ENCODE measurements around the gene FNDC3B. TPM values are rescaled to one million over a fixed set of nuclear protein-coding genes. Genes with fewer than 3 reads are reported as not detected.

Gene FNDC3B
- total RNA-seq, 4 donors from 2014 or later = 23.9 to 61.9 (median 37.0) TPM

DNA sequence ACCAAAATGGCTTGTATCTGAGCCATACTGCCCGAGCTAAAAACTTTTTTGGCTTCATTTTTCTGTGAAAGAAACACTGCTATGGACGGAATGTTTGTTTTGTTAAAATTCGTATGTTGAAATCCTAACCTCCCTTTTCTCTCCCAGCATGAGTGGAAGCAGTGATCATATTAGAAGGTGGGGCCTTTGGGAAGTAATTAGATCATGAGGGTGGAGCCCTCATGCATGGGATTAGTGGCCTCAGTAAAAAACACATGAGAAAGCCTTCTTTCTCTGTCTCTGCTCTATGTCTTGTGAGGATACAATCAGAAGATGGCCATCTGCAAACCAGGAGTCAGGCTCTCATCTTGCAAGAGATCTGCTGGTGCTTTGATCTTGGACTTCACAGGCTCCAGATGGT lies 7.4 kb upstream of the FNDC3B start:
- H3K4me1 ChIP-seq = no peaks in the 10 kb centered on the region
- H3K9me3 ChIP-seq = no peaks in the 10 kb centered on the region
- no peak overlapping the region for H3K27ac ChIP-seq
- H3K27me3 ChIP-seq = no peaks in the 10 kb centered on the region
- DNase-seq (ENCODE audit: low spot score in 2 of 2) = no peak
- H3K36me3 ChIP-seq = no peaks in the 10 kb centered on the region
- H3K4me3 ChIP-seq = no peak overlapping the region
- TF ChIP-seq POLR2AphosphoS5 (IDR thresholded peaks at IDR 0.05) = no peak
- TF ChIP-seq, protein P1, sequence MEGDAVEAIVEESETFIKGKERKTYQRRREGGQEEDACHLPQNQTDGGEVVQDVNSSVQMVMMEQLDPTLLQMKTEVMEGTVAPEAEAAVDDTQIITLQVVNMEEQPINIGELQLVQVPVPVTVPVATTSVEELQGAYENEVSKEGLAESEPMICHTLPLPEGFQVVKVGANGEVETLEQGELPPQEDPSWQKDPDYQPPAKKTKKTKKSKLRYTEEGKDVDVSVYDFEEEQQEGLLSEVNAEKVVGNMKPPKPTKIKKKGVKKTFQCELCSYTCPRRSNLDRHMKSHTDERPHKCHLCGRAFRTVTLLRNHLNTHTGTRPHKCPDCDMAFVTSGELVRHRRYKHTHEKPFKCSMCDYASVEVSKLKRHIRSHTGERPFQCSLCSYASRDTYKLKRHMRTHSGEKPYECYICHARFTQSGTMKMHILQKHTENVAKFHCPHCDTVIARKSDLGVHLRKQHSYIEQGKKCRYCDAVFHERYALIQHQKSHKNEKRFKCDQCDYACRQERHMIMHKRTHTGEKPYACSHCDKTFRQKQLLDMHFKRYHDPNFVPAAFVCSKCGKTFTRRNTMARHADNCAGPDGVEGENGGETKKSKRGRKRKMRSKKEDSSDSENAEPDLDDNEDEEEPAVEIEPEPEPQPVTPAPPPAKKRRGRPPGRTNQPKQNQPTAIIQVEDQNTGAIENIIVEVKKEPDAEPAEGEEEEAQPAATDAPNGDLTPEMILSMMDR (IDR thresholded peaks at IDR 0.05) = no peak
- no peak for TF ChIP-seq EP300 (IDR thresholded peaks at IDR 0.05)
- no peak for TF ChIP-seq POLR2A (IDR thresholded peaks at IDR 0.05)
- 89% methylated on average over 3 of the region's 3 CpGs for WGBS

DNA sequence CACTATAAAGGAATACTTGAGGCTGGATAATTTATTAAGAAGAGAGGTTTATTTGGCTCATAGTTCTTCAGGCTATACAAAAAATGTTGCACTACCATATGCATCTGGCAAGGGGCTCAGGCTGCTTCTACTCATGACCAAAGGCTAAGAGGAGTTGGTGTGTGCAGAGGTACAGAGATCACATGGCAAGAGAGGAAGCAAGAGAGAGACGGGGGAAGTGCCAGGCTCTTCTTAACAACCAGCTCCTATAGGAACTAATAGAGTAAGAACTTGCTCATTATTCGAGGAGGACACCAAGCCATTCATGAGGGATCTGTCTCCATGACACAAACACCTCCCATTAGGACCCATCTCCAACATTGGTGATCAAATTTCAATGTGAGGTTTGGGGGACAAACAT lies 6.0 kb upstream of the FNDC3B start:
- no peak for DNase-seq (ENCODE audit: low spot score in 2 of 2)
- WGBS = 84% methylated on average over 2 of the region's 2 CpGs
- peaks cover under 1% of the 10 kb centered on the region for H3K4me1 ChIP-seq
- H3K4me3 ChIP-seq = no peak overlapping the region
- no peaks in the 10 kb centered on the region for H3K9me3 ChIP-seq
- H3K27me3 ChIP-seq = no peaks in the 10 kb centered on the region
- TF ChIP-seq EP300 (IDR thresholded peaks at IDR 0.05) = no peak
- TF ChIP-seq, protein P1 (IDR thresholded peaks at IDR 0.05) = no peak
- TF ChIP-seq POLR2AphosphoS5 (IDR thresholded peaks at IDR 0.05) = no peak
- no peak for TF ChIP-seq POLR2A (IDR thresholded peaks at IDR 0.05)
- H3K36me3 ChIP-seq = no peaks in the 10 kb centered on the region
- H3K27ac ChIP-seq = no peak overlapping the region

DNA sequence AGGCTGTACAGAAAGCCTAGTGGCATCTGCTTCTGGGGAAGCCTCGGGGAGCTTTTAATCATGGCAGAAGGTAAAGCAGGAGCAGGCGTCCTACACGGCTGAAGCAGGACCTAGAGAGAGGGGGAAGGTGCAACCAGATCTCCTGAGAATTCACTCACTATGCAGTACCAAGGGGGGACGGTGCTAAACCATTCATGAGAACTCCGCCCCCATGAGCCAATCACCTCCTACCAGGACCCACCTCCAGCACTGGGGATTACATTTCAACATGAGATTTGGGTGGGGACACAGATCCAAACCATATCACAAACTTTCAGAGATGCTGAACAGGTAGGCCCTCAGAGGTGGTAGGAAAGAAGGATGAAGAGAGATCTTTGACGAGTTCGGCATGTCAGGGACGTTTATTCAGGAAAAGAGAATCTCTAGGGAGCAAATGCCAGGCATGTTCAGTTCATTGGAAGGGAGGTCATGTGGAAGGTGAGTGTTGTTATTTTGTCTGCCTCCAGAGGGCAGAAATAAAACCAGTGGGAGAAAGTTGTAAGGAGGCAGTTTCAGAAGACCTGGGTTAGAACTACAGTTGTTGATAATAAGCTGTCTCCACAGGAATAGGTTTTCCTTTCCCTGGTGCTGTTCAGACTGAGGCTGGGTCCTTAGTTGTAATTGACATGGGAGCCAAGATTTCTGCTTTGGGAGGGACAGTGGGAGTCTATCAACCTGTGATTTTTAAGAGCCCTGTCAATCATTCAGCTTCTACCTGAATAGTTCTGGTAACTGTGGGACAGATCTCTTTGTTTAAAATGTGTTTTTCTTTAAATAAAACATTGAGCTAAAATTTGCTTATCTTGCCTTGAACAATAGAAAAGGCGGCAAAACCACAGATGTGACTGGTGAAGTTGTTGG lies 4.3 kb upstream of the FNDC3B start:
- no peak for TF ChIP-seq POLR2AphosphoS5 (IDR thresholded peaks at IDR 0.05)
- TF ChIP-seq, protein P1 (IDR thresholded peaks at IDR 0.05) = peak in 1 of 2 donors; percentile 29
- peaks cover 10% of the 10 kb centered on the region for H3K4me1 ChIP-seq
- no peaks in the 10 kb centered on the region for H3K27me3 ChIP-seq
- DNase-seq (ENCODE audit: low spot score in 2 of 2) = no peak
- H3K36me3 ChIP-seq = no peaks in the 10 kb centered on the region
- 81% methylated on average over 9 of the region's 9 CpGs for WGBS
- no peak overlapping the region for H3K4me3 ChIP-seq
- no peaks in the 10 kb centered on the region for H3K9me3 ChIP-seq
- H3K27ac ChIP-seq = no peak overlapping the region

DNA sequence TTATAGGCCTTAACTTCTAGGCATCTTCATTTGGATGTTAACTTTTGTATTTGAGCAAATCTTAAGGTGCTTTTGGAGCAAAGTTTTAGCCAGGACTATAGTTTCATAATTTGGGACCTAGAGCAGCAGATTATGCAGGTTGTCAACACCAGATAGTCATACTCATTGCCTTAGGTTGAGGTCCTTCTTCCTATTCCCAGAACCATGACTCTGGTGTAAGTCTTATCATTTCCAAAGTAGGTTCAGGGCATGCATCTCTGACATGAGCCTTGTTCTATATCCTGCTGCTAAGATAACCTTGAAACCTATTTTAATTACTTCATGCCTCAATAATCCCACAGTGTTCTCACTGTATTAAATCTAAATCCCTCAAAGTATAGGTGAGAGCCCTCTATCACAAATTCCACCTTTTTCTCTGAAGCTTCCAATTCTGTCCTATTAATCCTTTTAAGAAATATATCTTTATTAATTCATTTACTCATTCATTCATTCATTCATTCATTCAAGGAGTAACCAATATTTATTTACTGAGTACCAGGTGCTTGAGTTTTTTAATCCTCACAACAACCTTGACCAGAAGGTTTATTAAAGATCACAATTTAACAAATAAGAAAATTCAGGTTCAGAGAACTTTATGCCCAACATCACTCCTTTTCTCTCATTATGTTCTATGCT lies 2.7 kb upstream of the FNDC3B start:
- TF ChIP-seq EP300 (IDR thresholded peaks at IDR 0.05) (no peak), POLR2AphosphoS5 (IDR thresholded peaks at IDR 0.05) (no peak), POLR2A (IDR thresholded peaks at IDR 0.05) (no peak)
- TF ChIP-seq, protein P1 (IDR thresholded peaks at IDR 0.05) = no peak
- H3K36me3 ChIP-seq = no peaks in the 10 kb centered on the region
- no peak for DNase-seq (ENCODE audit: low spot score in 2 of 2)
- no peak overlapping the region for H3K27ac ChIP-seq
- no peak overlapping the region for H3K4me3 ChIP-seq
- no peaks in the 10 kb centered on the region for H3K9me3 ChIP-seq
- no peaks in the 10 kb centered on the region for H3K27me3 ChIP-seq
- peaks cover 17% of the 10 kb centered on the region for H3K4me1 ChIP-seq

DNA sequence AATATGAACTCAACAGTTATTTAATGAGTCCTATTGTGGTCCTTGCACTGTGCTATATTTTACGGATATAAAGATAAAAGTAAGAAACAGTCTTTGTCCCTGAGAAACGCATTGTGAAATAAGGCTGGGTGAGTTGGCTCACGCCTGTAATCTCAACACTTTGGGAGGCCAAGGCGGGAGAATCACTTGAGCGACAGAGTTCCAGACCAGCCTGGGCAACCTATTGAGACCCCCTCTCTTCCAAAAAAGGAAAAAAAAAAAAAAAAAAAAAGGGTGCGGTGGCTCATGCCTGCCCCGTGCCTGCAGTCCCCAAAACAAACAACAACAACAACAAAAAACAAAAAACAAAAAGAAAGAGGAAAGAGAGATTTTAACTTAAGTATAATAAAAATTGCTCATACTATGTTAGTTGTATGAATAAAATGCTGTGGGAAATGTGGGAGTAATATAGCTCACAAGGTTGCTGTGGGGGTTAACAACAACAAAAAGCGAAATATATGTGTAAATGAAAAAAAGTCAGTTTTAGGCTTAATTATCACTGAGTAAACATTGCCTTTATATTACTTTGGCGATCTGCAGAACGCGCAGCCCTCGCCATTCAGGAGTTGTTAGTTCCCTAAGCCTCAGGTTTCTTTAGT lies 461 bp upstream of the FNDC3B start:
- Histone ChIP-seq H3K27me3 (no peaks in the 10 kb centered on the region), H3K4me1 (peaks cover 35% of the 10 kb centered on the region), H3K9me3 (no peaks in the 10 kb centered on the region), H3K36me3 (no peaks in the 10 kb centered on the region), H3K27ac (peak overlapping the region; percentile 100), H3K4me3 (peak overlapping the region; percentile 100)
- TF ChIP-seq, protein P1 (IDR thresholded peaks at IDR 0.05) = no peak
- TF ChIP-seq POLR2AphosphoS5 (IDR thresholded peaks at IDR 0.05) (no peak), EP300 (IDR thresholded peaks at IDR 0.05) (no peak)
- DNase-seq (ENCODE audit: low spot score in 2 of 2) = peak in 1 of 2 donors; percentile 71
- WGBS = 27% methylated on average over 12 of the region's 12 CpGs

Measured in suprapubic skin (tissue), 4 donors.